ENCODE measurements around the gene CCDC61.

- TF ChIP-seq EZH2 (IDR thresholded peaks at IDR 0.05), result no peak
- no peak for TF ChIP-seq POLR2AphosphoS5 (IDR thresholded peaks at IDR 0.05; ENCODE audit: borderline replicate concordance, low read depth, low read length)
These were observed 72.4 kb downstream of the CCDC61 start for GRCh38 chr19:46067691-46068090.
